HG02938 (cell line): ENCODE measurements around the gene SLC10A6.
"Not testable (repeated sequence)": the region's sequence is repeated elsewhere in the genome, so short reads cannot be mapped to it uniquely, and the experiment has no call there.

Experiments
- ATAC-seq: cut with Tn5 transposase; IDR thresholded peaks from one replicate; pipeline ENCODE4 v1.9.1; 2021; ENCODE audit warnings: mild to moderate bottlenecking, moderate library complexity; ENCODE audit not compliant: unreplicated experiment

Gene SLC10A6

GRCh38 chr4:86848732-86849619 is at the start of gene SLC10A6:
Gene SLC10A6, minus strand, starts transcription at chr4:86849384. Its CDS starts 269 bp downstream, at chr4:86849115.
- no peak for ATAC-seq

GRCh38 chr4:86898562-86898961 is 49.4 kb upstream of the SLC10A6 start:
- ATAC-seq: no peak

- ATAC-seq: no peak
Observed at GRCh38 chr4:86896596-86896995, 47.4 kb upstream of the SLC10A6 start.

- ATAC-seq: peak; percentile 53
Observed at GRCh38 chr4:86895692-86896488, 46.7 kb upstream of the SLC10A6 start.

GRCh38 chr4:86894455-86894854 is 45.3 kb upstream of the SLC10A6 start:
- ATAC-seq: no peak

- no peak for ATAC-seq
Observed at GRCh38 chr4:86893136-86893535, 44.0 kb upstream of the SLC10A6 start.

- peak; percentile 19 for ATAC-seq
Observed at GRCh38 chr4:86892636-86892960, 43.4 kb upstream of the SLC10A6 start.

GRCh38 chr4:86891762-86892635 is 42.8 kb upstream of the SLC10A6 start, which contains the start of gene C4orf36:
Gene C4orf36, minus strand, starts transcription at chr4:86892422. Its CDS starts 902 bp downstream, at chr4:86891520.
- peak; percentile 44 for ATAC-seq

- no peak for ATAC-seq
Observed at GRCh38 chr4:86890790-86891189, 41.6 kb upstream of the SLC10A6 start.

GRCh38 chr4:86879641-86880040 is 30.5 kb upstream of the SLC10A6 start:
- no peak for ATAC-seq

GRCh38 chr4:86878640-86879039 is 29.5 kb upstream of the SLC10A6 start:
- no peak for ATAC-seq

GRCh38 chr4:86876894-86877685 is 27.9 kb upstream of the SLC10A6 start:
- no peak for ATAC-seq

GRCh38 chr4:86875436-86875835 is 26.3 kb upstream of the SLC10A6 start:
- not testable (repeated sequence) for ATAC-seq

- ATAC-seq: no peak
Observed at GRCh38 chr4:86872135-86872534, 23.0 kb upstream of the SLC10A6 start.

- ATAC-seq: no peak
Observed at GRCh38 chr4:86870442-86871069, 21.4 kb upstream of the SLC10A6 start.

GRCh38 chr4:86857341-86858052 is 8.3 kb upstream of the SLC10A6 start:
- ATAC-seq: no peak

- ATAC-seq: no peak
Observed at GRCh38 chr4:86856896-86857295, 7.7 kb upstream of the SLC10A6 start.

GRCh38 chr4:86855572-86855971 is 6.4 kb upstream of the SLC10A6 start:
- no peak for ATAC-seq

GRCh38 chr4:86853209-86853608 is 4.0 kb upstream of the SLC10A6 start:
- no peak for ATAC-seq
